Body of pancreas (tissue), 4 donors: Measurements from ENCODE around the gene RPLP2.

Experiments
- POLR2A ChIP-seq, 3 donors: fragments of 450-650 bp; IDR thresholded peaks; one replicate each; pipeline ENCODE4 v1.6.1; 2016; ENCODE audit warnings: antibody characterized with exemption in 3 of 3, mild to moderate bottlenecking in 2 of 3
- TF ChIP-seq, protein P1 (sequence below), 7 experiments: fragments of 450-650 bp in 4 of 7; fragments of 200-600 bp in 3 of 7; sonication (generic) in 3 of 7; IDR thresholded peaks; one replicate each; pipeline ENCODE4 v1.5.1; 2016 to 2019; ENCODE audit warnings: antibody characterized with exemption in 7 of 7

DNA sequence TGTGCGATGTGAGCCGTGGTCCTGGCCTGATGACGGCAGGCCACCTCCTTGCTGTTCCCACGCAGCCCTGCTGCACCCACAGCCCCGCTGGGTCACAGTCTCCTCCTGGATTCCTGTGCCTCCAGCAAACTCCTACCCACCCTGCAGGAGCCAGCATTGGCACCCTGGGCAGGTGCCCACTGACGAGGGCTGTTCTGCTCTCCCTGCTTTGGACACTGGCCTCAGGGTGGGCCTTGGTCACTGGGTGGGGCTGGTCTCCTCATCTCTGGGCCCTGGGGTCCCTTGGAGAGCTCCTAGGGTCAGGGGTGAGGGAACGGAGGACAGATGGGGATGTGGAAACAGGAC lies 45.5 kb downstream of the RPLP2 start:
- TF ChIP-seq, protein P1, sequence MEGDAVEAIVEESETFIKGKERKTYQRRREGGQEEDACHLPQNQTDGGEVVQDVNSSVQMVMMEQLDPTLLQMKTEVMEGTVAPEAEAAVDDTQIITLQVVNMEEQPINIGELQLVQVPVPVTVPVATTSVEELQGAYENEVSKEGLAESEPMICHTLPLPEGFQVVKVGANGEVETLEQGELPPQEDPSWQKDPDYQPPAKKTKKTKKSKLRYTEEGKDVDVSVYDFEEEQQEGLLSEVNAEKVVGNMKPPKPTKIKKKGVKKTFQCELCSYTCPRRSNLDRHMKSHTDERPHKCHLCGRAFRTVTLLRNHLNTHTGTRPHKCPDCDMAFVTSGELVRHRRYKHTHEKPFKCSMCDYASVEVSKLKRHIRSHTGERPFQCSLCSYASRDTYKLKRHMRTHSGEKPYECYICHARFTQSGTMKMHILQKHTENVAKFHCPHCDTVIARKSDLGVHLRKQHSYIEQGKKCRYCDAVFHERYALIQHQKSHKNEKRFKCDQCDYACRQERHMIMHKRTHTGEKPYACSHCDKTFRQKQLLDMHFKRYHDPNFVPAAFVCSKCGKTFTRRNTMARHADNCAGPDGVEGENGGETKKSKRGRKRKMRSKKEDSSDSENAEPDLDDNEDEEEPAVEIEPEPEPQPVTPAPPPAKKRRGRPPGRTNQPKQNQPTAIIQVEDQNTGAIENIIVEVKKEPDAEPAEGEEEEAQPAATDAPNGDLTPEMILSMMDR (IDR thresholded peaks at IDR 0.05): no peak
- no peak for TF ChIP-seq POLR2A (IDR thresholded peaks at IDR 0.05)
